SK-N-SH treated with all-trans-retinoic acid at 6 μM for 48 hours (cell line): ENCODE results near the gene ALDH16A1.

Experiments used
- CREB5 ChIP-seq: fragments of 250-450 bp; sonication (Bioruptor Pico); IDR thresholded peaks from 2 replicates; pipeline ENCODE4 v1.5.1; 2020; ENCODE audit warnings: low read depth, mild to moderate bottlenecking, moderate library complexity
- ISL1 ChIP-seq: fragments of 250-450 bp; sonication (Bioruptor Pico); IDR thresholded peaks from 2 replicates; pipeline ENCODE4 v2.1.2; 2022; ENCODE audit warnings: mild to moderate bottlenecking, moderate library complexity
- PATZ1 ChIP-seq: fragments of 250-450 bp; sonication (Bioruptor Pico); IDR thresholded peaks from 2 replicates; pipeline ENCODE4 v1.8.0; 2020; ENCODE audit warnings: mild to moderate bottlenecking, moderate library complexity, borderline replicate concordance
- POU6F1 ChIP-seq: fragments of 250-450 bp; sonication (Bioruptor Pico); IDR thresholded peaks from 2 replicates; pipeline ENCODE4 v1.8.0; 2021; ENCODE audit warnings: low read depth, mild to moderate bottlenecking, moderate library complexity, borderline replicate concordance
- PPARA ChIP-seq: fragments of 250-450 bp; sonication (Bioruptor Pico); IDR thresholded peaks from 2 replicates; pipeline ENCODE4 v1.5.0; 2020; ENCODE audit warnings: mild to moderate bottlenecking, borderline replicate concordance
- TCF4 ChIP-seq: fragments of 250-450 bp; sonication (Bioruptor Pico); IDR thresholded peaks from 2 replicates; pipeline ENCODE4 v1.8.0; 2021; ENCODE audit warnings: mild to moderate bottlenecking, moderate library complexity, borderline replicate concordance
- ZFP30 ChIP-seq: fragments of 450-650 bp; formaldehyde crosslinking; IDR thresholded peaks from 2 replicates; pipeline ENCODE4 v1.5.0; 2022; ENCODE audit warnings: mild to moderate bottlenecking, moderate library complexity

- TF ChIP-seq POU6F1 (CRISPR knock-in tag) (no peak), ISL1 (CRISPR knock-in tag) (no peak), ZFP30 (CRISPR knock-in tag) (no peak), PATZ1 (CRISPR knock-in tag) (no peak), TCF4 (CRISPR knock-in tag) (no peak), CREB5 (CRISPR knock-in tag) (no peak), PPARA (CRISPR knock-in tag) (no peak)
These were observed 31.8 kb upstream of the ALDH16A1 start for GRCh38 chr19:49421039-49421877.
